Fibroblast of skin of right quadriceps (primary cell): ENCODE measurements around the gene SCN2A.

Experiments used
- DNase-seq: peaks from one replicate; pipeline ENCODE4 v3.0.0-alpha.2; 2013

SCN2A gene

DNA sequence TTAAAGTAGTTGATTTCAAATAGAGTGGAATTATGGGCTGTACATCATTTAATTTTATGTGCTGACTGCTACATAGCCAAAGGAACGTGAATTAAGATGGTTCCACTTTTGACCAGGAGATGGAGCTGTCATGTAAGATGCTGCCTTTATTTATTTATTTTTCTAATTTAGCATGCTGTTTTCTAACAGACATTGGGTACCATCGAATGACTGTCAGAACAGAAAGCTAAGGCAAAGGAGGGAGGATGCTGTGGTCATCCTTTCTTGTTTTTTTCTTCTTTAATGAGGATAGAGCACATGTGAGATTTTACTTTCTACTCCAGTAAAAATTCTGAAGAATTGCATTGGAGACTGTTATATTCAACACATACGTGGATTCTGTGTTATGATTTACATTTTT, at the start of gene SCN2A:
Gene SCN2A (plus strand): TSS at position 185 of the 400 bp plus-strand sequence. CDS start 56,410 bp downstream, outside the sequence.
- peak; percentile 33 for DNase-seq

DNA sequence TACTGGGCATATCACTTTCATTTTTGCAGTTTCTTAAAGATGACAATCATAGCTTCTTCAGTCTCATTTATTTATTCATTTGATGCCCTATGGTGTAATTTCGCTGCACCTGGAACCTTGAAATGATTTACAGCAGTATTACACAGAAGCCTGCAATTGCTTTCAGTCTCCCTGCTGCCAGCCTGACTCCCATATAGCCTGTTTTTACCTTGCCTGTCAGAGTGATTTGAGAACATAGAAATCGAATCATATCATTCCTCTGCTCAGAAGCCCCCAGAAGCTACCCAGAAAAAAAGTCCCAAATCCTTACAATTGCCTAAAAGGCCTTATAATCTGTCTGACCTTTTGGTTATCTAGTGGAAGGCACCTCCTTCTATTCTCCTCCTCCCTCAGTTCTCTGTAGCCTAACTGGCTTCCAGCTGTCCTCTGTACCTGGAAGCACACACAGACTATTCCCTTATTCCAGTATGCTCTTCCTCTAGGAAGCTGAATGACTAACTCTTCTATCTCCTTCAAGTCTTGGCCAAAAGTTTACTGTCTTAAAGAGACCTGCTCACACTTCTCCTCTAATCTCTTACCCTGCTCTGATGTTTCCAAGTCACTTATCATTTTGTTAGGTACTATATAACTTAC, 48.0 kb upstream of the SCN2A start:
- no peak for DNase-seq

DNA sequence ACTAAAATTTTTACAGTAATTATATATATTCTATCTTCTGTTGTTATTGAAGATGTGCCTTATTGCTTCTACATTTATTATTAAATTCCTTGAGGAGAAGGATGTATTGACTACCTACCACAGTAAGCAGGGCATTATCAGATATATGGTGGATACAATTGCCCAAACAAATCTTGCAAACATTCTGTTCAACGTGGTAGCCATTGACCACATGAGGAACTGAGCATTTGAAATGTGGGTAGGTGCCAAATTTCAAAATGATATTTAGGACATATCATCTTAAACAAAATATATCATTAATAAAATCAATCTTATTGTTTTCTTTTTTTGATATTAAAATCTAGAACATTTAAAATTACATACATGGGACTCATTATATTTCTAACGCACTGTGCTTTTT, 46.5 kb upstream of the SCN2A start:
- DNase-seq: no peak

DNA sequence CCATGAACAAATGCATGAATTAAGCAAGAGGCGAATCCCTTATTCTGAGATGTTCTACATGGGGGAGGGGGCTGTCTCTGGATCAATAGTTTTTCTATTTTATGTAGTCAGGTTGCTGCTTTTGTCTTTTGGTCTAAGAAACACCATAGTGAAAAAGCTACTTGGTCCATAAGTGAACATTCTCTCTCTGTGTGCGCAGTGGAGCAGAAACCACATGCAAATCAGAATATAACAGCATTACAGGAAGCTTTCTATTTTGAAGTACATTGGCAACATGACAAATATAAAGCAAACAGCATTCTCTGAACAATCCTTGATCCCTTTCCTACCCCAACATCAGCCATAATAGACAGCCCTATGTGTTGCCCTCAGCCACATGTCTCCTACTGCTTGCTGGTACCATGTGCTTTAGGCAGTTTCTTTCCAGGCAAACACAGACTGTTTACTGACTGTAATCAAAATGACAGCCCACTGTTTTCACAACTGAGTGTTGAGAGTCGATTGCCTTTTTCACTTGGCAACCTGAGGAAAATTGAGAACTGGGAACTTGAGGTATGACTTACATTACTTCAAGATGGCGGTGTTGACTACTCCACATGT, 45.9 kb upstream of the SCN2A start:
- no peak for DNase-seq

DNA sequence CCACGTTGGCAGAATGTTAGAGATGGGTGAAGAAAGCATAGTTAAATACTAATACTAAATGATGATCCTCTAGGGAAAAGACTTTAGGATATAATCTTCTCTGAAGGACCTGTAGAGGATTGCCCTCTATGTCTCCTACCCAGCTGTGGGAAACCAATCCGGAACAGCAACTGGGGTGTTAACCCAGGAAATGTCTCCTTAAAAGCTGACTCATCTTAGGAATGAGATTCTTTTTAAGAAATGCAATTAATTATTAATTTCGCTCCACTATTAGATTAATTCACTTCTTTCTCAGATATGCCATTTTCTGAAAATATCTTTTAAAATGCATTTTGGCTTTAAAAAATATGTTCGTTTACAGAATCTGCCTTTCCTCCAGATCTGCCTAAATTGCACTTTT, 42.8 kb upstream of the SCN2A start:
- no peak for DNase-seq

DNA sequence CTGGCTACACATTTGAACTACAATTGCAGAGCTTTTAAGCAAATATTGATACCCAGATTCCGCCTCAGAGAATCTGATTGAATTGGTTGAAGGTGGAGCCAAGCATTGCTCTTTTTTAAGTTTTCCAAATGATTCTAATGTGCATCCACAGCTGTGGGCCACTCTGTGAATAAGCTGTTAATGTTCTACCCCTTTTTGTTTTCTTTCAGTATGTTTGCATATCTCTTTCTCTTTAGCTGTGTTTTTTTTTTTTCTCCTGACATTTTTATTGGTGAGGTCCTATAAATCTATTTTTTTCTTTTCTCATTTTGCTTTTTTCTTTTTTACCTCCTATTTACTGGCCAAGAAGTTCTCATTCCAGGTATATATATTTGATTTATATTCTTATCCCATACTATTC, 41.9 kb upstream of the SCN2A start:
- no peak for DNase-seq

DNA sequence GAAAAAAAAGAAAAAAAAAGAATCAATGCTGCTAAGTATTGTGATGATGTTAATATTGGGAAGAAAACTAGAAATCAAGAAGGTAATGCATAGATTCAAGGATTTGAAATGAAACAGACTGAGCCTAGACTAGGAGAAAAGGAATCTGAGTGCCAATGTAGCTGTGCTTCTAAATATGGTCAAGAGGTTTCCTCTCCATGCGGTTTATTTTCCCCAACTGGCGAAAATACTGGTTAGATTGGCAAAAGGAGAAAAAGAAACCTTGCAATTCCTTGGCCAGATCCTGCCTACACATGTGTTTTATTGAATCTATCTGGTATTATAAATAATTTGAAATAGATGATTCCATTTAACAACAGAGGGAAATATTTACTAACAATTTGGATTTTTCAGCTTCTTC, 41.0 kb upstream of the SCN2A start:
- no peak for DNase-seq

DNA sequence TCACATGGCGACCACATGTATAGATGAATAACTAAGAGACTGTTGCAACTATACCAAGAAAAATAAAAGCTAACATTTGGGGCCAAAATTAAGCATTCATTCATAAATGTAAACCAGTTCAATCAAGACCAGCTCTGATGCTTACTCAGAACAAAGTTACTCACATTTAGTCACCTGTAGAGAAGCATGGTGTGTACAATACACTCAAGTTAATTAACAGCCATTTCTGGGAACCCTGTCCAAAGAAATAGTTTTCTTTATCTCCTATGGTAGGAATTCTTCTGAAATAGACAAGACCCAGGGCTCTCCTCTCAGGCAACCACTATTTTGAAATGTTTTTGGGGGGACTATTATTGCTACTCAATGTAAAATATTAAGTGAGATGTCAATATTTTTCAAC, 37.0 kb upstream of the SCN2A start:
- no peak for DNase-seq

DNA sequence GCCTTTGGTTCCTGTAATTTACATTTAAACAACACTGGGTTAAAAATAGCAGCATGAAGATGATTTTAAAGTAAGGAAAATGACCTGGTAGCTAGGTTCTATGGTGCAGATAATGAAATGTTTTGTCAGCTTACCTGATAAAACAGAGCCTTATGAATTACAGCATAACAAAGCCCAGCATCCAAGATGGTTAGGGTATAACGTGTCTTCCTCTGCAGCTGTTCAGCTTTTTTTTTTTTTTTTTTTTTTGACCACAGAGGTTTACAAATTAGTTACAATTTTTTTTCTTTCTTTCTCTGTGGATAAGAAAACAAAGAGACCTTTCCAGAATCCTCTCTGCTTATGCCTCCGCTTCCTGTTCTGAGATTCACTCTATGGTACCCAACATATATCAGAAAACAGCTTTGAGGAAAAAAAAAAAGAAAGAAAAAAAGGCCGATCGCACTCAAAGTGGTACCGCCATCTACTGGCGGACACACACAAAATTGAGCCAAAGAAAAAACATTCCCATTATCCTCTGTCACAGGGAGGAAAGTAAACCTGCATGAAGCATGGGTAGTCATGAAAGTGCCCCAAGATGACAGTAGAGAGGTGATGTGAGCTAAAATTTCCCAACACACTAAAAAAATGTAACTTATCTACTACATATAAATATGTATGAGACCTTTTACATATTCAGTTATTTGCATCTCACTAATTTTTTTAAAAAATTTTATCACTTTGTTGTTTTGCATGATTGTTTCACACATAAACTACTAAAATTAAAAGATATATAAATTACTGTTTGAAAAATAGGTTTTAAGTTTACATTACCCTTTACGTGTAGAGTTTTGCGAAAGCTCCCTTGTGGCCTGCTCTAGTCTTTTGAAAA, 35.3 kb upstream of the SCN2A start, which contains the start of gene SCN3A:
Gene SCN3A (minus strand): TSS at position 362 of the 871 bp plus-strand sequence. CDS start 27,656 bp downstream, outside the sequence.
- DNase-seq: peak; percentile 51

DNA sequence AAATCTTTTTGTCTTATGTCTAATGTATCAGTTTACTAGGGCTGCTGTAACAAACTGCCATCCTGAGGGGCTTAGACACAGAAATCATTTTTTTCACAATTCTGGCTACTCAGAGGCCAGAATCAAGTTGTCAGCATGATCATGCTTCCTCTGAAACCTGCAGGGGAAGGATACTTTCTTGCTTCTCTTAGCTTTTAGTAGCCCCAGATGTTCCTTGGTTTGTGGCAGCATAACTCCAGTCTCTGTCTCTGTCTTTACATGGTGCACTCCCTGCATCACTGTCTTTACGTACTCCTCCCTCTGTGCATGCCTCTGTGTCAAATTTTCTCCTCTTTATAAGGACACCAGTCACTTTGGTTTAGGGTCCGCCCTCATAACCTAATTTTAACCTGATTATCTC, 33.3 kb upstream of the SCN2A start:
- DNase-seq: no peak

DNA sequence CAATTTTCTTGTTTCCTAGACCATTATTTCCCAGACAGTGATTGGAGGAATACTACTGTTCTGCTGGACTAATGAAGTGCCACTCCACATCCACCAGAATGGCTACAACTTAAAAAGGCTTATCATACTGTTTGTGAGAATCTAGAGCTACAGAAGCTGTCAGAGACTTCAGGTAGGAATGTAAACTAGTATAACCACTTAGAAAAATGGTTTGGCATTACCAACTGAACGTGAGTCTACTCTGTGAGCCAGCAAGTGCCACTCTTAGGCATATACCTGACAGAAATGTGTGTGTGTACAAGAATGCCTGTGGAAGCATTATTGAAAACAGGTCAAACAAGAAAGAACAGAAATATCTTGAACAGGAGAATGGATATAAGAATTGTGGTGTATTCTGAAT, 31.1 kb upstream of the SCN2A start:
- no peak for DNase-seq

DNA sequence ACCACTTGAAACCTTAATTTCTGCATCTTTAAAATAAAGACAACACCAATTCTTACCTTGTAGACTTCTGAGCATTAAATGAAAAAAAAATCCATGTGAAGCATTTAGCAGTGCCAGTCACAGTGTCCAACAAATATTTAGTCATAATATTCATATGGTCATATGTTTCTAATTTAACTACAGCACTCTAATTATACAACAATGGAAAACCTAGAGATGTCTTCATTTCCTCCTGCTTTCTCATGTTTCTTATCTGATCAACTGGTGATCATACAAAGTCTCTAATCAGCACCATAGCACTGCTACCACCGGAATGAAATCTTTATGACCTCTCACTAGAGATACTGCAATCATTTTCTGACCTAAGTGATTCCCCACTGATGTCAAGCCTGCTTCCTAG, 25.1 kb upstream of the SCN2A start:
- DNase-seq: no peak

DNA sequence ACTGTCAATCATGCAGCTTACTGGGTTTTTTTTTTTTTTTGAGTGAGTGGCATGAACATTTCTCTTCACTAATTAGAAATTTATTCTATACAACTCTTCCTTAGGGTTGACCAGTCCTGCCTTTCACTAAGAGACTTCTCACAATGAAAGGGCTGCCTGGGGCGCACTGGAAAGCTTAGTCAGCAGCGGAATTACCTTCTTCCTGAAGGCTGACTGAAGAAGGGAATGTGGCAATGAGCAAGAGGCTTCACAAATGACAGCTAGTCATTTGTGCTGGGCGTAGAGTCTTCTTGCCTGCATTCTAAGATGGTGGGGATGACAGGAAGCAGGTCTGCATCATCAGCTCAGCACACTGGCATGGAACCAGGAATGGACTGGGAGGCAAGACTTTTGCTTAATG, 19.7 kb upstream of the SCN2A start:
- no peak for DNase-seq

DNA sequence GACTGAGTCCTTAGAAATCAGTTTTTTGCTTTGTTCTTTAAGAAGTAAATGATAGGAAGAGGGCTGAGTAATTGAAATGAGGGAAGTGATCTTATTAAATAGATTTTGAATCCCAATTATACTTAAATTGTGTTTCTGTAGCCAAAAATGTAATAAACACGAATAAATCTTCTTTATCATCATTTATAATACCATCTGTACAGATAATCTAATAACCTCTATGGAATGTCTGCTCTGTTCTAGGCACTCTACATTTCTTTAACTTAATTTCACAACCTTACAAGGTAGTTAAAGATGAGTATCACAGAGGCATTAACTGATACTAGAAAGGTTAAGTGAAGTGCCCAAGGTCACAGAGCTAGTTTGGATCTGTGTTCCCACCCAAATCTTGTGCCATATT, 14.3 kb upstream of the SCN2A start:
- no peak for DNase-seq

DNA sequence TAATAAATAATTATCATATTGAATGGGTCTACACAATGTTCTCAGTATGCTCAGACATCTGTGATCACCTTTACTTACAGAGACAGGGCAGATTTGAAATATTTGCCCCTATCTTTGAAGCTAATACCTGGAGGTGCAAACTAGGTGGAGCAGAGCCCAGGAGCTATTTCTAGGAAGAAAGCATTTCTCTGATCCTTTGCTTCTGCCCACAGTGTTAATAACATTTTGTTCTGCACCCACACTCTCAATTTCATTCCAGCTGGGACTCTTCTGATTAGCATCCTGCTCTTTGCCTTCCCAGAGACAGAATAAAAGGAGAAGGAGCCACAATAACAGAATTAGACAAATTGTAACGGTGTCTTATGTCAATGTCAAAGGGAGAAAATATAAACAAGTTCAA, 11.6 kb upstream of the SCN2A start:
- DNase-seq: no peak

DNA sequence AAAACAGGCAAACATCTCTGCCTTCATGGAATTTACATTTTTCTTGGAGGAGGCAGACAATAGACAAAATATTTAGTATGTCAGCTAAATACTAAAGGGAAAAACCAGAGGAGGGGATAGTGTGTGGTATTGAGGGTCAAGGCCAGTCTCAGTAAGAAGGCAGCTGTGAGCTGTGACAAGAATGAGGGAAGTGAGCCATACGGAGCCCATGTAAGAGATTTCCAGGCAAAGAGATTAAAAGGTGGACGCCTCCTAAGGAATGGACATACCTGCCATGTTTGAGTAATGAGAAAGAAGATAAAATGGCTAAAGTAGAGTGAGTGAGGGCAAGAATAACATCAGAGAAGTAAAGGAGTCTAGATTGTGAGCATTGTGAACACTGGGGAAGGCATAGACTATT, 2.2 kb upstream of the SCN2A start:
- no peak for DNase-seq

DNA sequence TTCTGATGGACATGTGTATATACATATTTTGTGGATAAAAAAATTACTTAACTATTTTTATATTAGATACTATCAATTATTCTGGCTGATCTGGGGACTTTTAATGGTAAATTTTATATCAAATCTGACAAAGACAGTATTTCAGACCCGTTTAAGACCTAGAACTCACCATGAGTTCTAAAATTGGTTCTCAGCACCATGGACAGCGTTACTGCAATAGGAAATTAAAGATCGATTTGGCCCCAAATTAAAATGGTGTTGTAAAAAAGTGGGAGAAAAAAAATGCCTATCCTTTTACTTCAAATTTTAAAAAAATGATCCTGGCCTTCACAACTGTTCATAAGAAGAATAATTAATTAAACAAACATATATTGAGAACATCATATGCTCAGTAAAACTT, 919 bp upstream of the SCN2A start:
- peak; percentile 27 for DNase-seq

DNA sequence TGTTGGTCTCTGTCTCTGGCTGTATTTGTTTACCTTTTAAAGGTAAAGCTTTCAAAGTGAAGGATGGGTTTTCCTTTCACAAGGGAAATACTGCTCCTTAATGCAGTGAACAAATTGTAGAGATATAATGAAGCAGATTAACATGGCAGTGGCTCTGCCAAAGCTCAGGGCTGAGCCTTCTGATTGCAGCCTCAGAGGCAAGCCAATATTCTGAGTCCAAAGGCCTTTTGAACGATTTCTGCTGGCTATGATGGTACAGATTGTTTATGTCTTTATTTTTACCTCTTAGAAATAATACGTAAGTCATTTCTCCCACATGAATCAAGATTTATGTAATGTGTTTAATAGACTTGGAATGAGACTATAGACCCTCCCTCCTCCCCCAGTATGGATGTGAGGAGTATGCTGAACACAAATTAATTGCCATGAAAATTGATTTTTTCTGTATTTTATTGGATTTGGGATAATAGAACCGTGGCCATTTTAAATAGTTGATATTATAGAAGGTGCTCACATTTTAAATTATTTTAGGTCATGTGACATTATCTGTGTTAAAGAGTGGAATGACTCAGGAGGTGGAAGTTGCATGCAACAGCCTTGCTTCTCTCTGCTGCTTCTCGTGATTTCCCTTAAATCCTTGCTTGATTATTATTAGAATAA, 772 bp downstream of the SCN2A start:
- DNase-seq: no peak

DNA sequence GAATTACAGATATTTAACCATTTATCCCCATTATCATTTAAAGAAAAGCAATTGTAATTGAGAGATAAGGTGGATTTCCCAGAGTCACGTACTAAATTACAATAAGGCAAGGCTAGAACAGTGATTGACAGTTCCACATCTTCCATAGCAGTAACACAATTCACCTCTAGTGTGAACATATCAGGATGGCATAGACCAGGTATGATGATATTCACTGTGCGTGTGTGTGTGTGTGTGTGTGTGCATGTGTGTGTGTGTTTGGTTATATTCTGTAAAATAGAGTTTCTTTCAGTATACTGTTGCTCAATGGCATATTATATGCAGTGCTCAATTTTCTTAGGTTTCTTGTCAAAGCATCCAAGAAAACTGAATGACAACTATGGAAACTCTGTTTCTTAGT, 1.7 kb downstream of the SCN2A start:
- DNase-seq: no peak

DNA sequence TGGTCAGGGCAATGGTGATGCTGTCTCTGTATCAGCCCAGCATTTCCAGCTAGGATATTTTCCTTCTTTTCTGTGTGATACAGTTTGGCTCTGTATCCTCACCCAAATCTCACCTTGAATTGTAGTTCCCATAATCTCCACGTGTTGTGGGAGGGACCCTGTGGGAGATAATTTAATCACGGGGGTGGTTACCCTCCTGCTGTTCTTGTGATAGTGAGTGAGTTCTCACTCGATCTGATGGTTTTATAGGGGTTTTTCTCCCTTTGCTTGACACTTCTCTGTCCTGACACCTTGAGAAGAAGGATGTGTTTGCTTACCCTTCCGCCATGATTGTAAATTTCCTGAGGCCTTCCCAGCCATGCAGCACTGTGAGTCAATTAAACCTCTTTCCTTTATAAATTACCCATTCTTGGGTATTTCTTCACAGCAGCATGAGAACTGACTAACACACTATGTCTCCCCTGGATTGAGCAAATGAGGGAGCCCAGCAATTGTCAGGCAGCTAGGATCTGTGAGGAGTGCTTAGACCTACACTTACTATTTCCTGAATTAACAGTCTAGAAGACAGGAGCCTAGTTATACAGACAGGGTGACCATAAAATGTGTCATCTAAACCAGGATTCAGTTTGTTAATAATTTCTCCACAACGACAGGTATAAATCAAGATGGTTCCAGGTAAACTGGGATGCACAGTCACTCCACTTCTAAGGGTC, 6.0 kb downstream of the SCN2A start:
- DNase-seq: no peak

DNA sequence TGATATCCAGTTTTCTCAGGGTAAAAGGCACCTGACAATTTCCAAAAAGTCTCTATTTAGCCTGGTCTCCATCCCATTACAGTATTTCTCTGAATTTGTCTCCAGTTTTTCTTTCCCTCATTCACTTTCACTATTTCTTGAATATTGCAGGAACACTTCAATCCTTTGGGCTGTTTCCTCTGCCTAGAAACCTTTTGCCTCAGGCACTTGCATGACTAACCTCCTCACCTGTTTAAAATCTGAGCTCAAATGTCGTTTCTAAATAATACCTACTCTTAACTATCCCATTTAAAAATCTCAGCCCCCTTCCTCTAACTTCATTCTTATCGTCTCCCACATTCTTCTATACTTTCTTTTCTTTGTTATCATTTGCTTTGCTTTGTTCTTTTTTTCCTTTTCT, 9.0 kb downstream of the SCN2A start:
- DNase-seq: no peak

DNA sequence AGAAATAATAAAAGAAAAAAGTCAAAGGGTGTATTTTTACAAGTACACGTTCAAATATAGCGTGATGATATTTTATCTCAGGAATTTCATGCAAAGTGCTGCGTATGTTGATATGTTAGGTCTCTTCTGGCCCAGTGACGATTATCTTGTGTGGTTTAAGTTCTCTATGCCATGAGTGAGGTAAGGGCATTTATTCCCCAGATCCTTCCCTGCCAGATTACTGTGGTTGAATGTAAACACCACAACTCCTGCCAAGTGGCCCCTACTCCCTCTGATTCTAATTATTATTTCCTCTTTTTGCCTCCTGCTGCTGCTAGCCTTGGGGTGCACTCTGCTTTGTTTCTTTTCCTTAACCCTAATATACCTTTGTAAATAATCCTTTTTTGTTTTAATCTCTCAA, 12.2 kb downstream of the SCN2A start:
- no peak for DNase-seq

DNA sequence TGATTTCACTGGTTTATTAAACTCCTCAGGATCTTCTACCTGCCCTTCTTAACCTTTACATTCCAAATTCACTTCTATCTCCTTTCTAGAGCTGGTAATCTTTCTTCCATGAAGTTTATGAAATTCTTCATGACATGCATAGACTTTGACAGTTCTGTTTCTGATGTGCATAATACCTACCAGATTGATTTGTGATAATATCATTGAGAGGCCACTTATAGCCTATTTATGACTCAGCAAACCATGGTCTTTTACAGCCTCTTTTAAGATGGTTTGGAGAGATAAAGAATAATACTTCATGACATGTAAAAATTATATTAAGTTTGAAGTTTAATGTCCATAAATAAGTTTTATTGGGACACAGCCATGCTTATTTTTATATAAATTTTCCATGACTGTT, 14.0 kb downstream of the SCN2A start:
- DNase-seq: no peak
